GM18517 (cell line): ENCODE measurements around the gene LCE6A.

Experiments
- ATAC-seq: cut with Tn5 transposase; IDR thresholded peaks from one replicate; pipeline ENCODE4 v1.9.1; 2021; ENCODE audit warnings: mild to moderate bottlenecking, moderate library complexity; ENCODE audit not compliant: unreplicated experiment

The LCE6A gene

GRCh38 chr1:152842556-152842955 is at the start of gene LCE6A:
TSS of gene LCE6A (plus strand) at chr1:152842856. CDS start at chr1:152843521, 665 bp downstream.
- no peak for ATAC-seq

GRCh38 chr1:152795686-152796085 is 47.0 kb upstream of the LCE6A start:
- no peak for ATAC-seq

- ATAC-seq, result no peak
Observed at GRCh38 chr1:152796421-152796820, 46.2 kb upstream of the LCE6A start, which contains the start of gene LCE1D. TSS of gene LCE1D (plus strand) at chr1:152796721. CDS start at chr1:152797795, 1,074 bp downstream.

- no peak for ATAC-seq
Observed at GRCh38 chr1:152801333-152801732, 41.3 kb upstream of the LCE6A start.

- ATAC-seq, result no peak
Observed at GRCh38 chr1:152806576-152806975, 36.1 kb upstream of the LCE6A start, which contains the start of gene LCE1C. TSS of gene LCE1C (minus strand) at chr1:152806651. CDS start at chr1:152805478, 1,173 bp downstream.

- ATAC-seq, result no peak
Observed at GRCh38 chr1:152811050-152811449, 31.6 kb upstream of the LCE6A start.

- no peak for ATAC-seq
Observed at GRCh38 chr1:152811671-152812070, 31.0 kb upstream of the LCE6A start, which contains the start of gene LCE1B. TSS of gene LCE1B (plus strand) at chr1:152811971. CDS start at chr1:152812447, 476 bp downstream.

- no peak for ATAC-seq
Observed at GRCh38 chr1:152817309-152817708, 25.3 kb upstream of the LCE6A start.

- ATAC-seq, result no peak
Observed at GRCh38 chr1:152823294-152823693, 19.4 kb upstream of the LCE6A start.

GRCh38 chr1:152824964-152825363 is 17.7 kb upstream of the LCE6A start:
- no peak for ATAC-seq

GRCh38 chr1:152827173-152827572 is 15.5 kb upstream of the LCE6A start, which contains the start of gene LCE1A:
TSS of gene LCE1A (plus strand) at chr1:152827473. CDS start at chr1:152827473, 0 bp downstream.
- ATAC-seq, result no peak

GRCh38 chr1:152836870-152837269 is 5.8 kb upstream of the LCE6A start:
- ATAC-seq, result no peak

GRCh38 chr1:152855661-152856060 is 13.0 kb downstream of the LCE6A start:
- ATAC-seq, result no peak

GRCh38 chr1:152858062-152858461 is 15.4 kb downstream of the LCE6A start:
- no peak for ATAC-seq

GRCh38 chr1:152859696-152860095 is 17.0 kb downstream of the LCE6A start, which contains the start of gene LCE7A:
TSS of gene LCE7A (plus strand) at chr1:152859996. CDS start at chr1:152860698, 702 bp downstream.
- ATAC-seq, result no peak

- no peak for ATAC-seq
Observed at GRCh38 chr1:152860129-152860528, 17.5 kb downstream of the LCE6A start.

- no peak for ATAC-seq
Observed at GRCh38 chr1:152861374-152861773, 18.7 kb downstream of the LCE6A start.

GRCh38 chr1:152864443-152864842 is 21.8 kb downstream of the LCE6A start:
- ATAC-seq, result no peak

- no peak for ATAC-seq
Observed at GRCh38 chr1:152866321-152866720, 23.7 kb downstream of the LCE6A start.

GRCh38 chr1:152869808-152870419 is 27.3 kb downstream of the LCE6A start:
- no peak for ATAC-seq

- no peak for ATAC-seq
Observed at GRCh38 chr1:152870831-152871730, 28.4 kb downstream of the LCE6A start.

- no peak for ATAC-seq
Observed at GRCh38 chr1:152871731-152872126, 29.1 kb downstream of the LCE6A start.
